GM06990 (cell line): Measurements from ENCODE around the gene UTF1.

Experiments used
- DNase-seq: peaks from one replicate; pipeline ENCODE4 v3.0.0-alpha.2; 2011; ENCODE audit not compliant: insufficient read length; ENCODE audit errors: extremely low read depth
- H3K27me3 ChIP-seq: replicated peaks from 2 replicates; pipeline ENCODE4 v1.6.0; 2011; ENCODE audit warnings: low read length; ENCODE audit not compliant: control insufficient read depth, insufficient read depth
- H3K36me3 ChIP-seq: 2 replicates; pipeline ENCODE4 v1.5.1; 2011; ENCODE audit warnings: low read length; ENCODE audit not compliant: control insufficient read depth, insufficient read depth
- H3K4me3 ChIP-seq: replicated peaks from 2 replicates; pipeline ENCODE4 v1.5.1; 2011; ENCODE audit warnings: low read depth, mild to moderate bottlenecking, control low read depth, low read length
- CTCF ChIP-seq: IDR thresholded peaks from 2 replicates; pipeline ENCODE4 v1.5.1; 2011; ENCODE audit warnings: low read length, control low read depth, mild to moderate bottlenecking, inconsistent platforms; ENCODE audit not compliant: insufficient read depth, poor library complexity, severe bottlenecking

UTF1 gene

GRCh38 chr10:133239990-133240389 is 10.0 kb downstream of the UTF1 start:
- H3K4me3 ChIP-seq, result no peak overlapping the region
- no peak for TF ChIP-seq CTCF
- H3K27me3 ChIP-seq, result no peaks in the 10 kb centered on the region; the same call in 1 of the 2 replicates
- no peak for DNase-seq
- H3K36me3 ChIP-seq, result no peaks in the 10 kb centered on the region

- Histone ChIP-seq H3K36me3 (no peaks in the 10 kb centered on the region), H3K27me3 (no peaks in the 10 kb centered on the region; the same call in 1 of the 2 replicates), H3K4me3 (peak overlapping the region; percentile 41)
- no peak for TF ChIP-seq CTCF
- peak; percentile 47 for DNase-seq
Measured at GRCh38 chr10:133241501-133242205, 11.6 kb downstream of the UTF1 start.

- Histone ChIP-seq H3K36me3 (no peaks in the 10 kb centered on the region), H3K27me3 (no peaks in the 10 kb centered on the region; the same call in 1 of the 2 replicates), H3K4me3 (no peak overlapping the region)
- TF ChIP-seq CTCF, result no peak
- no peak for DNase-seq
Measured at GRCh38 chr10:133242611-133243356, 12.8 kb downstream of the UTF1 start.

- no peak for DNase-seq
- Histone ChIP-seq H3K27me3 (no peaks in the 10 kb centered on the region; the same call in 1 of the 2 replicates), H3K4me3 (no peak overlapping the region), H3K36me3 (no peaks in the 10 kb centered on the region)
- no peak for TF ChIP-seq CTCF
Measured at GRCh38 chr10:133243593-133243992, 13.6 kb downstream of the UTF1 start.

- DNase-seq, result no peak
- TF ChIP-seq CTCF, result no peak
- Histone ChIP-seq H3K27me3 (no peaks in the 10 kb centered on the region; the same call in 1 of the 2 replicates), H3K4me3 (no peak overlapping the region), H3K36me3 (no peaks in the 10 kb centered on the region)
Measured at GRCh38 chr10:133245439-133246235, 15.6 kb downstream of the UTF1 start.
